ENCODE results near the gene DIDO1. TPM values are rescaled to one million over a fixed set of nuclear protein-coding genes. Genes with fewer than 3 reads are reported as not detected.

DIDO1 gene
- total and polyA plus RNA-seq, 2 of the 13 experiments (the other 11 are each of a cell fraction or from before 2014, with no cell fraction given), result 75.0 to 75.1 TPM

- TF ChIP-seq KLF13 (CRISPR knock-in tag; IDR thresholded peaks at IDR 0.05) (no peak), ATF7-NPFF (CRISPR knock-in tag; IDR thresholded peaks at IDR 0.05; ENCODE audit: low read depth) (no peak), FUBP1 (CRISPR knock-in tag; IDR thresholded peaks at IDR 0.05; ENCODE audit: borderline replicate concordance) (no peak; the same call in 1 of the 2 replicates), ZNF576 (CRISPR knock-in tag; IDR thresholded peaks at IDR 0.05) (no peak), ZNF660 (CRISPR knock-in tag; IDR thresholded peaks at IDR 0.05; ENCODE audit: borderline replicate concordance, low read depth) (no peak), ZBTB39 (CRISPR knock-in tag; IDR thresholded peaks at IDR 0.05) (no peak), NONO (IDR thresholded peaks at IDR 0.05) (no peak), NONO (CRISPR knock-in tag; conservative IDR thresholded peaks at IDR 0.05) (0 out of 2 replicates have a peak, but pooled peaks have one; percentile 36), SYNCRIP (IDR thresholded peaks at IDR 0.05; ENCODE audit: insufficient read depth, low read depth, low read length) (no peak), SMAD3 (CRISPR knock-in tag; IDR thresholded peaks at IDR 0.05) (no peak), ZBTB43 (CRISPR knock-in tag; conservative IDR thresholded peaks at IDR 0.05) (no peak; the same call in 1 of the 2 replicates), ZNF850 (CRISPR knock-in tag; conservative IDR thresholded peaks at IDR 0.05) (no peak), MATR3 (CRISPR knock-in tag; IDR thresholded peaks at IDR 0.05) (no peak), ZFP1 (CRISPR knock-in tag; IDR thresholded peaks at IDR 0.05) (no peak), BCL6 (CRISPR knock-in tag; IDR thresholded peaks at IDR 0.05) (0 out of 2 replicates have a peak, but pooled peaks have one; percentile 7), ZNF646 (CRISPR knock-in tag; IDR thresholded peaks at IDR 0.05) (no peak), REXO4 (CRISPR knock-in tag; IDR thresholded peaks at IDR 0.05; ENCODE audit: borderline replicate concordance) (no peak), ZNF367 (CRISPR knock-in tag; IDR thresholded peaks at IDR 0.05; ENCODE audit: borderline replicate concordance) (no peak)
Observed at GRCh38 chr20:62924442-62925075, 1.7 kb downstream of the DIDO1 start (continued).

Data from HepG2 (cell line).